ENCODE measurements around the gene CENPN.

Gene CENPN

DNA sequence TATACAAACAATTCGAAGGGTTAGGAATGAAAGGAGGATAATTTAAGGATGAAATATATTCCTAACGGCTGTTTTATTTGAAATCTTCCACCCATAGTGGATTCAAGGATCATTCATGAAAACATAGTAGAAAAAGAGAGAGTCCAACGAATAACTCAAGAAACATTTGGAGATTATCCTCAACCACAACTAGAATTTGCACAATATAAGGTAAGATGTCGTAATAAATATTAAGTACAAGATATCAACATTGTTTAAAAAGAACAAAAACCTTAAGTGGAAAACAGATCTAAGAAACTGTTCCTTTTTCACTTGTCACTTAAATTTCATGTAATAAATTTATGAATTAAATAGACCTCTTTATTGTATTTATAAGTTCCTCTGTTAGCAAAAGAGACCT lies 19.4 kb downstream of the CENPN start:
- in situ Hi-C loops (cut with MboI; ENCODE audit: low sequenced_read_pairs) = no loop called here

DNA sequence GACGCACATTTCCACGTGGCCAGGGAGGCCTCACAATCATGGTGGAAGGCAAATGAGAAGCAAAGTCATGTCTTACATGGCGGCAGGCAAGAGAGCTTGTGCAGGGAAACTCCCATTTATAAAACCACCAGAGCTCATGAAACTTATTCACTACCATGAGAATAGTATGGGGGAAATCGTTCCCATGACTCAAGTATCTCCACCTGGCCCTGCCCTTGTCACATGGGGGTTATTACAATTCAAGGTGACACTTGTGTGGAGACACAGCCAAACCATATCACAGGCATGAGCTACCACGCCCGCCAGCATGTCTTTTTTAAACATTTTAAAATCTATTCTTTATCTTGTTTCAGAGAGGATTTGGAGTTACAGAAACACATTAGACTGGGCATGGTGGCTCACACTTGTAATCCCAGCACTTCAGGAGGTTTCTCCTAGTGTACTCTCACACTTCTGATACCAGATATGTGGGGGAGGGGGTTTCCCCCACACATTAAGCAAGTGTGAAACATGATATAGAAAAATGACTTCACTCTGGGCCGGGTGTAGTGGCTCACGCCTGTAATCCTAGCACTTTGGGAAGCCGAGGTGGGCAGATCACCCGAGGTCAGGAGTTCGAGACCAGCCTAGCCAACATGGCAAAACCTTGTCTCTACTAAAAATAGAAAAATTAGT lies 23.1 kb downstream of the CENPN start:
- in situ Hi-C loops (cut with MboI; ENCODE audit: low sequenced_read_pairs) = no loop called here

DNA sequence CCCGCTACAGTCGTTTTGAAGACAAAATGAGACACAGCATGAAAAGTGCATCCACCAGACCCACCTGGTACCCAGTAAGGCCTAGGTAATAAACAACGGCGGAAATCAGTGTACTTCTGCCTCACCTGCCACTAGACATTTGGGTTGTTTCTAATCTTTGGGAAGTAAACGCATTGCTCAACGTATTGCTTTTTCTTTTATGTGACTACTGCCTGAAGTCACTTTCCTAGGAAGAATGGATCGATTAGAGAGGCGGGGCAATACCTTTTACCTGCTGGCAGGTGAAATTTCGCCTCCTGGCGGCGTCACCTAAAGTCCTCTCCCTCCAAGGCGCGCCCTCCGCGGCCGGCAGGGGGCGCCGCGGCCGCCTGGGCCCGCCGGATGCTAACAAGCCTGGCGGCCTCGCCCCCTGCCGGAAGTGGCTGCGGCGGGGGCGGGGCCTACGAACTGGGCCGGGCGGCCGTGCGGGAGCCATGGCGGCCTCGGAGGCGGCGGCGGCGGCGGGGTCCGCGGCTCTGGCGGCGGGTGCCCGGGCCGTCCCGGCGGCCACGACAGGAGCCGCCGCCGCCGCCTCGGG lies 28.5 kb downstream of the CENPN start, which contains the start of gene ATMIN:
Gene ATMIN (plus strand): TSS at position 445 of the 577 bp plus-strand sequence. CDS start 29 bp downstream, at position 474.
- in situ Hi-C loops (cut with MboI; ENCODE audit: low sequenced_read_pairs) = no loop called here

DNA sequence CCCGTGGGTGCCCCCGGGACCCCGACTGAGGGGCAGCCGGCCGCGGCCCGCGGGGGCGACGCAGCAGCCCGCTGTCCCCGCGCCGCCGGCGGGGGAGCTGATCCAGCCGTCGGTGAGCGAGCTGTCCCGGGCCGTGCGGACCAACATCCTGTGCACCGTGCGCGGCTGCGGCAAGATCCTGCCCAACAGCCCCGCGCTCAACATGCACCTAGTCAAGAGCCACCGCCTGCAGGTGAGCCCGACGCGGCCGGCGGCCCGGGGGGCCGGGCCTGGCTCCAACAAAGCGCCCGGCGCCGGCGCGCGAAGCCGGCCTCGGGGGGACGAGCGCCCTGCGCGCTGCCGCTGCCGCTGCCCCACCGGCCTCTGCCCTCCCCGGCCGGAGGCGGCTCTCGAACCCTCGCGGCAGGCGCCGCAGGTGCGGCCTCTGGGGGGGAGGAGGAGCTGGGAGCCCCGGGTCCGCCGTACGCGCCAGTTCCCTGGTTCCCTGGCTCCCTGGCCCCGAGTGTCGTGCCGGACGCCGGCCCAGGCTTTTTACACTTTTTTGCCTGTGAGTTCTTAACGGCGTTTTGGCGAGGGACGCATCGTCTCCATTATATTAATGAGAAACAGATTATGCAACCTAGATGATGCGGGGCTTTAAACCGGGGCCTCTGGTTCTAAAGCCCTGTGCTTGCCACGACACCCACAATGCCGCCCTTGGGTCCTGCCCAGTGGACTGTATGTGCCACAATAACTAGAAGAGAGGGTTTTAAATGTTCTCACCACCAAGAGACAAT lies 29.1 kb downstream of the CENPN start:
- in situ Hi-C loops (cut with MboI; ENCODE audit: low sequenced_read_pairs) = no loop called here

DNA sequence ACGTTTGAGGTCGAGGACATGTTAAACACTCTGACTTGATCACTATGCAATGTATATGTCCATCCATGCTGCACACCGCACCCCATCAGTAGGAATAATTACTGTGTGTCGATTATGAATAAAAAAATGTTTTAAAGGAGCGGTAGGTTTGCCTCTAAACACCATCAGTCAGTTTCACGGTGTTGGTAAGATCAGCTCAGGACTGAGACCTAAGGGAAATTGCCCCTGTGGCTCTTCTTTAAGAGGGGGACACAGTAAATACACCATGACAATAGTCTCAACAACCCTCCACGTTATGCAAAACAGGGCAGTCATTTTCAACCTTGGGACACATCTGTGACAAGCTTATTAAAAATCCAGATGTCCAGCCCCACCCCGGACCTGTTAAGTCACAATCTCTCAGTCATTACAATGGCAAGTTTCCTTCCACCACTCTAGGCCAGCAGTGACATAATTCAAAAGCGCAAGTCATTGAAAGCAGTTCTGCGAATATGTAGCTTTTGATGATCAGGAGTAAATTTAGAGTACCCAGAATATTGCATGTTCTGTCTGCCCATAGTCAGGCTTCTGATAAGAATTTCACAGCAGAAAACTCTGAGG lies 29.8 kb downstream of the CENPN start:
- in situ Hi-C loops (cut with MboI; ENCODE audit: low sequenced_read_pairs) = no loop called here

DNA sequence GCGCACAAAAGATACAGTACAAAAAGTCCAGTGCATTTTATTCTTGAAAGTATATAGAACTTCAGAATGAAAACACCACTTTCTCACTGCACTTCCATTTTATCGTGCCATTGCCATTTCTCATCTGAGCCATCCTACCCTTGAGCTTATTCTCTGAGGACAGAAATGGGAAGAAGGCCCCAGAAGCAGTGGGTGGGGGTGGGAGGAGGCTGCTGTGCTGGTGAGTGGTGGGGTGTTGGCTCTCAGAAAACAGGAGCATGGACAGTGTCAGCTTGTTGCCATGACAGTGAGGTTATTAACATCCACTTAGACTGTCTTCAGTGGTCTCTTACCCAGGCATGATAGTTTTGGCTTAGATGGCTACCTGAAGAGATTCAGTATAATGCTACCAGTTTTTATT lies 33.1 kb downstream of the CENPN start:
- in situ Hi-C loops (cut with MboI; ENCODE audit: low sequenced_read_pairs) = no loop called here

DNA sequence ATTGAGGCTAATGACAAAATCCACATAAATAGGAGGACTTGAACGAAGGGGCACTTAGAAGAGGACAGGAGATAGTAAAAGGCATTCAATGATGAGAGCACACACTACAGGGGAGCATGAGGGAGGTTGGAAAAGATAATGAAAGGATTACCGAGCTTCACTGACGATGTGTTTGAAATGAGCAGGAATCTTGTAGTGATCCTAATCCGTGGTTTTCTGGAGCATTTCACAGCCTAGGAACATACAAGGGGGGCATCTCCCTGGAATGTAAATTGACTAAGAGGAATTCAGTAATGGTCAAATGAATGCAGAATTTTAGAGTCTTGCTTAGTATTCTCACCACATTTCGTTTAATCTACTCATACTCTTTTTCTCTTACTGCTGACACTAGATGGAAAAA lies 33.8 kb downstream of the CENPN start:
- in situ Hi-C loops (cut with MboI; ENCODE audit: low sequenced_read_pairs) = no loop called here

DNA sequence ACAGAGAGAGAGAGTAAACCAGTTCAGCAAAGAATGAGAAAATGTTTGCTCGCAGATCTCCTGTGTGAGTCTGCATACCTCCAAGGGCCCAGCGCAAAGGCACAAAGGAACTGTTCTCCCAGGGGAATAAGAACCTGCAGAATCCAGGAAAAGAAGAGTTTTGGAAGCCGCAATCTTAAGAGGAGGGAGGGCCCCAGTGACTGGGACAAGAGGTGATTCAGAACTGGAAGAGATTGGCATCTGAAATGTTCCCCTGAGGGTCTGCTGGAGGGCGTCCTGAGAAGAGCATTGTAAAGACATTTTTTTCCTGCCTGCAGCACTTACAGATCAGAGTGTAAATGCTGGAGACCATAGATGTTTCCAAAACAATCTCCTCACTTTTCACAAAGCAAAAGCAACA lies 34.7 kb downstream of the CENPN start:
- in situ Hi-C loops (cut with MboI; ENCODE audit: low sequenced_read_pairs) = no loop called here

DNA sequence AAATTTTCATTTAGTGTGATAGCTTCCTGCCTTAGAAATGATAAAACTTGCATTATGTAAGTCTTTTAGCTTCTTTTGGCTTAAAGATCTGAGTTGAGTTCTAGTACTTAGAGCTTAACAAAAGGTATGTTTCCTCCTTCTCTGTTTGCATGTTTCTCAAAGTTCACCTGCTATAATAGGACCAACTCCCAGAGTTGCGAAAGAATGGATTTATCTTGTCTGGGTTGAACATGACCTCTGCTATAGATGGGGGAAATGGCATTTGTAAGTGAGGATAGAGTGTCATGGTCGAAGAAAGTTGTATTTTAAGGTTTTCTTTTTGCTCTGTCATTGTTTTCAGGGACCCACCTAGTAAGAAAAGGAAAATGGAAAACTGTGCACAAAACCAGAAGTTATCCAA lies 35.8 kb downstream of the CENPN start:
- in situ Hi-C loops (cut with MboI; ENCODE audit: low sequenced_read_pairs) = no loop called here

DNA sequence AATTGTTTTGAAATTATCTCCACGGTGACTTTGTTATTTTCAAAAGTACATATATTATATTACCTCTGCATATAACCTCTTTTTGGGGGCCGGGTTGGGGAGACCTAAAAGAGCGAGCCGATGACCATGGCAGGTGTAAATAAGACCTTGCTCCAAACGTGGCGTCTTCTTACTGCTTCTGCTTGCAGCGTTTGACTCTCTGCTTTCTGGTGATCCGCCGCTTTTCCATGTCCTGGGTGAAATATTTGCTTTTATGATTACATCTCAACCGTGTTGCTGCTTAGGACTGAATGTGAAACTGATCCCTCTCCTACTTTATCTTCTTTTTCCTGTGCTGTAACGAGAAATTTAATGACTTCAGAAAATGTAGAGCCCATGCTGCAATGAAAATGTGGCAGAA lies 46.7 kb downstream of the CENPN start:
- in situ Hi-C loops (cut with MboI; ENCODE audit: low sequenced_read_pairs) = no loop called here

DNA sequence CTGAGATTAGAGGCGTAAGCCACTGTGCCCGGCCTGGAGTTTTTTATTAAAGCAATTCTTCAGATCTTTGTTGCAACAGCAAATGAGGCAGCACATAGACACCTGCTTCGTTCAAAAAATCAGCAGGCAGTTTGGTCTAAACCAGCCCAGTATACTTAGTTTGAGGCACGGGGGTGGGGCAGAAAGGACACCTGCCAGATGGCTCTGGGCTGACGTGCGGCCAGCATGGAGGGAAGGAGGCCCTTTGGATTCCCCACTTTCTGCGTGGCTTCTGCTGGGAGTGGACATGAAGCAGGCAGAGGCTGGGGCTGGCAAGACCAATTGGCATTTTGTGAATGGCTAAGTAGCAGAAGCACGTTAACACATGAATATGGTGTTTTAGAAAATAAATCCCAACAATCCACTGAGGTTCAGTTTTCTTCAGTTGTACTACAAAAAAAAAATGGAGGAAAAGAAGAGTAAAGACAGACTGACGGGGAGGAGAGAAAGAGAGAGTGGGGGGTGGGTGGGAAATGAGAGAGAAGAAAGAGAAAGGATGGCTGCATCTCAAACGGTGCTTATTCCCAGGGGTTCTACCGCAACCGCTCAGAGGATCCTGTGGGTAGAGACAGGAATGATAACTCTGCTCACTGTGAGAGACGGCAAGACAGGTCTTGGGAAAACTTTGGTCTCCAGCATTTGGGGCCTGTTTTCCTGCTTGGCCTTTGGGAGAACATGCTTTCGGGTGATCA lies 53.7 kb downstream of the CENPN start:
- in situ Hi-C loops (cut with MboI; ENCODE audit: low sequenced_read_pairs) = no loop called here

DNA sequence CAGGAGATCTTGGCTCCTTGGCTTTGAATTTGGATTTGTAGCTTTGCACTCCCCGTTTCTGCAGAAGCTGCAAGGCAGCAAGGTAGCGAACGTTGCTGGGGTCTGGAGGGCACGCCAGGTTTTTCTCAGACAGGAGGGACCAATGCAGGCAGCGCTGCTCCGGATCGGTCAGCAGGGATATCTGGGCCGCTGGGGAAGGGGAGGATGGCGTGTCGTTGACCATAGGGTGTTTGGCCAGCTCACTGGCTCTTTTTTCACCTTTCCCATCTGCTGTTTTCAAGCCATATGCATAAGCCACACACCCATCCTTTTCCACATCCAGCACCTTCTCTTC lies 54.3 kb downstream of the CENPN start:
- in situ Hi-C loops (cut with MboI; ENCODE audit: low sequenced_read_pairs) = no loop called here

DNA sequence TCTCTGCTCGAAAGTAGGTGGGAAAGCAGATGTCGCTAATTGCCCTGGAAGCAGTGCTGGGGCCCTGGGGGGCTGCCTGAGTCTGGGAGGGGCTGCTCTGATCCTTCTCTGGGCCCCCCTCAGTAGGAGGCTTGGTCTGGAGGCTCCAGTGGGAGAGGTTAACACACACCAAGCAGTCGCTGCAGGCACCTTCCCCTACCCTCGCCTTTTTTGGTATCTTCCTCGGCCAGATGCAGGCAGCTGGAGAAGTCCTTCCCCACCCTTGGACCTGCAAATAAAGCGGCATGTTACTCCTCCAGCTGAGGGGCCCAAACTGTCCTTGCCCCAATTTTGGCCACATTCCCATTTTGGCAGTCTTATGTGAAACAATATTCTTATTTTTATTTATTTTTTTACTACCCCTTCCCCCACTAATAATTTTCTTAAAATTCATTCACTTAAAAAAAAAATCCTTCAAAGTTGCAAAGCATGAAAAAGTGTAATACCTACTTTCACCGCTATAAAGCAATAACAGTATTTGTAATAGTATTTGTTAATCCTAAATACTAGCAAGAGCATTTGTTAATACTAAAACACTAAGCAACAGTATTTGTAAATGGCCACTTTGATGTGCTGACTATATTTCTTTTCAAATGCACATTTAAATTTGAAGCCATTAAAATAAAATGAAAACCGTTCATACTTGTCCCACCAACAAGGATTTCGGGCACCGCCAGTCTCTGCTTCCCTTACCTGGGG lies 55.0 kb downstream of the CENPN start:
- in situ Hi-C loops (cut with MboI; ENCODE audit: low sequenced_read_pairs) = no loop called here

DNA sequence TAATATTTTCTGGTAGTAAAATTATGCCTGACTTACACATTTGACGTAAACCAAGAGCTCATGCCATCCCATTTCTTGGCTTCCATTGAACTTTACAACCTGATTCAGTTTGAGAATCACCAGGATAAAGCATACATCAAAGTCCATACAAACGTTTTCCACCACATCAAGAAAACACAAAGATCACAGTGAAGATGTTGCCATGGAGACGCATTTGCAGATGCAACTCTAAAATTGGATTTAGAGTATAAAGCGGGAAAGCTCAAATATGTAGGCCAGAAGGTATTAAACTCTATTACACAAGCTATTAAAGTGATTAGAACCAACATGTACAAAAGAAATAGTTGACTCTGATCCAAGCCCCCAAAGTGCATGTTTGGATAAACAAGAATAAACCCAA lies 59.7 kb downstream of the CENPN start:
- in situ Hi-C loops (cut with MboI; ENCODE audit: low sequenced_read_pairs) = no loop called here

DNA sequence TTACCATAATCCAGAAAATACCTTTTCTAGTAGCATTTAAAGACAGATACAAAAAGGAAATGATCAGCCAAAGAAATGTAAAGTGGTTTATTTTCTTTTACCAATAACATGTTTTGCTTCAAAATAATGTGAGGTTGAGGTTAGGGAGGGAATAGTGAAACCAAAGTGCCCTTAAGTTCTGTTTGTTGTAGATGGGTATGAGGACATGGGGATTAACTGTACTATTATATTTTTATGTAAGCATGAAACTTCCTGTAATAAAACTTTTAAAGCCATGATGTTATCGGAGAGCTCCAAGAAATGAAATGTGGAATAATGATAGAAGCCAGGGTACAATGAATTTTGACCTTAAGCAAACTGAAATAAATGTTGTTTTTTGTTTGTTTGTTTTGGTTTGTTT lies 60.2 kb downstream of the CENPN start:
- in situ Hi-C loops (cut with MboI; ENCODE audit: low sequenced_read_pairs) = no loop called here

DNA sequence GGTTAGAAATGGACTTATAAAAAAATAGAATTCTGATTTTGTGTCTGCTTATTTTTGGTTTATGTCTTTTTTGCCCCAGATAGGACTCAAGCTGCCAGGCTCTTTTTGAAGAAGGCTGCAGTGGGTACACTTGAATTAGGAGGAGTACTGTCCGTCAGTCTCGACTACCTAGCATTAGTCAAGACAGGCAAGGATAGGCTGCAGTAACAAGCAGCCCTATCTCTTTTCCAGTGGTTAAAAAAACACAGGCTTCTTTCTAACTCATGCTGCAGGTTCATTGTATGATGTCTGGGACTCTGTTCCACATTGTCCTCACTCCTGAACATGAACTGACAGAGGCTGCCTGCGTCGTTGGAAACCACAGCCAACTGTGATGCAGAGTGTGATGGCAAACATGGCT lies 62.0 kb downstream of the CENPN start:
- in situ Hi-C loops (cut with MboI; ENCODE audit: low sequenced_read_pairs) = no loop called here

DNA sequence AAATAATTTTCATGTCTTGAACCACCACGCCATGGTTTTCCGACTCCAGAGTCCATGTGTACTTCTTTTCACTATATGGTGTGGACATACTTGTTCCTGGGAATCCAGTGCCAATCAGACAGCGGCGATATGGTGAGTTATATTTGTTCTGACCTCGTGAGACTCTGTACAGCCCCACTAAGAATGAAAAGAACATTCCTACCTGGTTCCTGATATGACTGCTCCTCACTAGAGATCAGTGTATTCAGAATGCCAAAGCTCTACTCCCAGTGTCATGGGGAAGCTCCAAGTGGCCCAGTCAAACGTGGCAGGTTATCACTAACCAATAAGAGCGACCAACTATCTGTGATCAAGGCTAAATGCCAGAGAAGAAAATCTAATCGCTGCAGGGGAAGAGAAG lies 64.0 kb downstream of the CENPN start:
- in situ Hi-C loops (cut with MboI; ENCODE audit: low sequenced_read_pairs) = no loop called here

DNA sequence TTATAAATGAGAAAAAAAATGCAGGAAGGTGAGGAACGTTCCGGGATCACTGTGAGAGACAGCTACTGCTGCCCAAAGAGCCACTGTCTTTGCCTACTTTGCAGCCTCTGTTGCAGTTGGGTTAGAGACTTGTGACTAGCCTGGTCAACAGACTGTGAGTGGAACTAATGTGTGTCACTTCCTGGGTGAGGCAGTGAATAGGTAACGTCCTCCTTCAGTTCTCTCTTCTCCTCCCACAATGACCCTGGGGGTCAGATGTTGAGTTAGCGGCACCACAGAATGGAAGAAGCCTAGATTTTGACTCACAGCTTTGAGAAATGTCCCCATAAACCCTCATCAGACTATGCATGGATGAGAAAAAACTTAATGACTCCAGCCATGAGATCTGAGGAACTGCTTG lies 64.8 kb downstream of the CENPN start:
- in situ Hi-C loops (cut with MboI; ENCODE audit: low sequenced_read_pairs) = no loop called here

DNA sequence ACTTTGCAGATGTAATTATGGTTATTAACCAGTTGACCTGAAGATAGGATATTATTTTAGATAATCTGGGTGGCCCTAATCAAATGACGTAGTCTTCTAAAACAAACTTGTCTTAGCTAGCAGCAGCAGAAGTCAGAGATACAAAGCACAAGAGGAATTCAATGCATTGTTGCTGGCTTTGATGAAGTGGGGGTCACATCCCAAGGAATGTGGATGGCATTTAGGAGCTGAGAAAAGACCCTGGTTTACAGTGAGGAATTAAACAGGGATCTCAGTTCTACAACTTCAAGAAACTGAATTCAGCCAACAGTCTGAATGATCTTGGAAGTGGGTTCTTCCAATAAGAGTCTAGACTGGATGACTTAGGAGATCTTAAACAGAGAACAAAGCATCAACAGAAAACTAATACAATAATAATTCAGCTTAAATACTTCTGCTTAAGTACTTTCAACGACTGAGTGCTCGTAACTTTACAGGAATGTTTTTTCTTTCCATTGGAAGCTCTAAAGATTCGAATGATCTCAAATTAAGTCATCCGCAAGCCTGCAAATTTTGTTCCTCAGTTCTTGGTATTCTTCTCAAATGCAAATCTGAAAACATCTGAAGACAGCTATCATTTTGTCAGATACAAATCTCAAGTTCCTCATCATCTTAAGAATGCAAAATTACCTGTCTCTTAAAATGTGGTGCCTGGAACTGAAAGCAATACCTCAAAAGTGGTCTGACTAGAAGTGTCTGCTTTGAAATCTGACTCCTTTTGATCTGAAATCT lies 66.7 kb downstream of the CENPN start:
- in situ Hi-C loops (cut with MboI; ENCODE audit: low sequenced_read_pairs) = no loop called here

DNA sequence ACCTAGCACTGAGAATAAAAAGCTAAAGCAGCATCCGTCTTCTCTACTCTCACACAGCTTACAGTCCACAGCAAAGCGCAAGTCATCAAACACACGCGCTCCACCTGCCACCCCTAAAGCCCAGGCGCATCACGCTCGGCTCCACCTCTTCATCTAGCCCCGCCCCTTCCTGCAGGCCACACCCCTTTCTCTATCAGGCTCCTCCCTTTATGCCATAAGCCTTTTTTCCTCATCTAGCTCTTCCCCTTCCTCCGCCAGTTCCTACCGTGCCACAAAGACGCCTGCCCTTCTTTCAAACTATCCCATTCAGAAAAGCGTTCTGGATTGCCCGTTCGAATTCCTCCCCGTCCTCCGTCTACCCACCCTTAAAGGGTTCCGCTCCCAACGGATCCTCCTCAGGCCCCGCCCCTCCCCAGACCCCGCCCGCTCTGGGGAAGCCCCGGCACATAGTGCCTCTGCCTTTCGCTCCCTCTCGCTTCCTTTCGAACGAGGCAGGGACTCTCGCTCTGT lies 69.6 kb downstream of the CENPN start:
- in situ Hi-C loops (cut with MboI; ENCODE audit: low sequenced_read_pairs) = no loop called here
